ENCODE measurements around the gene RAB11FIP2. TPM values are rescaled to one million over a fixed set of nuclear protein-coding genes. Genes with fewer than 3 reads are reported as not detected.

The RAB11FIP2 gene
- total RNA-seq, 1 donor from 2014 or later, result 12.6 TPM

GRCh38 chr10:118017850-118018249 lies 28.9 kb downstream of the RAB11FIP2 start:
- H3K4me3 ChIP-seq (ENCODE audit: low read depth, low read length), result no peak overlapping the region
- TF ChIP-seq CTCF (IDR thresholded peaks at IDR 0.05; ENCODE audit: insufficient read depth, low read length, severe bottlenecking), result no peak
- no peak for FAIRE-seq

GRCh38 chr10:118017071-118017740 lies 29.5 kb downstream of the RAB11FIP2 start:
- FAIRE-seq (no peak), DNase-seq (ENCODE audit: low read depth) (no peak)
- Histone ChIP-seq H3K27me3 (ENCODE audit: control insufficient read depth, insufficient read depth, low read length) (no peaks in the 10 kb centered on the region), H3K4me3 (ENCODE audit: low read depth, low read length) (no peak overlapping the region), H3K36me3 (ENCODE audit: control insufficient read depth, insufficient read depth, low read length) (peaks cover 2% of the 10 kb centered on the region)
- TF ChIP-seq CTCF (IDR thresholded peaks at IDR 0.05; ENCODE audit: insufficient read depth, low read length, severe bottlenecking), result no peak

More at GRCh38 chr10:118017850-118018249, 28.9 kb downstream of the RAB11FIP2 start:
- Histone ChIP-seq H3K27me3 (ENCODE audit: control insufficient read depth, insufficient read depth, low read length) (no peaks in the 10 kb centered on the region), H3K36me3 (ENCODE audit: control insufficient read depth, insufficient read depth, low read length) (peaks cover 2% of the 10 kb centered on the region)
- DNase-seq (ENCODE audit: low read depth), result peak; percentile 4

- Histone ChIP-seq H3K4me3 (ENCODE audit: low read depth, low read length) (no peak overlapping the region), H3K36me3 (ENCODE audit: control insufficient read depth, insufficient read depth, low read length) (peaks cover 3% of the 10 kb centered on the region), H3K27me3 (ENCODE audit: control insufficient read depth, insufficient read depth, low read length) (no peaks in the 10 kb centered on the region)
- FAIRE-seq (no peak), DNase-seq (ENCODE audit: low read depth) (no peak)
- TF ChIP-seq CTCF (IDR thresholded peaks at IDR 0.05; ENCODE audit: insufficient read depth, low read length, severe bottlenecking), result no peak
Measured at GRCh38 chr10:118012952-118013525, 33.7 kb downstream of the RAB11FIP2 start.

GRCh38 chr10:118007773-118008172 lies 39.0 kb downstream of the RAB11FIP2 start:
- no peak for FAIRE-seq
- DNase-seq (ENCODE audit: low read depth), result no peak
- no peaks in the 10 kb centered on the region for H3K27me3 ChIP-seq (ENCODE audit: control insufficient read depth, insufficient read depth, low read length)
- peaks cover 2% of the 10 kb centered on the region for H3K36me3 ChIP-seq (ENCODE audit: control insufficient read depth, insufficient read depth, low read length)
- TF ChIP-seq CTCF (IDR thresholded peaks at IDR 0.05; ENCODE audit: insufficient read depth, low read length, severe bottlenecking), result no peak
- no peak overlapping the region for H3K4me3 ChIP-seq (ENCODE audit: low read depth, low read length)

- no peaks in the 10 kb centered on the region for H3K36me3 ChIP-seq (ENCODE audit: control insufficient read depth, insufficient read depth, low read length)
- FAIRE-seq, result no peak
- no peak for TF ChIP-seq CTCF (IDR thresholded peaks at IDR 0.05; ENCODE audit: insufficient read depth, low read length, severe bottlenecking)
Measured at GRCh38 chr10:118003126-118003525, 43.6 kb downstream of the RAB11FIP2 start.

More at GRCh38 chr10:118003126-118003525, 43.6 kb downstream of the RAB11FIP2 start:
- no peaks in the 10 kb centered on the region for H3K27me3 ChIP-seq (ENCODE audit: control insufficient read depth, insufficient read depth, low read length)
- DNase-seq (ENCODE audit: low read depth), result no peak
- H3K4me3 ChIP-seq (ENCODE audit: low read depth, low read length), result no peak overlapping the region

Measured in bronchial epithelial cell (primary cell).